Kidney (tissue), 14 donors: ENCODE data around the gene CCDC70. TPM values are rescaled to one million over a fixed set of nuclear protein-coding genes. Genes with fewer than 3 reads are reported as not detected.

ENCODE experiments used
- DNase-seq, 5 donors: peaks; one replicate each; pipeline ENCODE4 v3.0.0-alpha.2; 2013 to 2020
- FAIRE-seq: peaks from 2 replicates; lab custom pipeline; 2012; peaks lifted over from hg19 to GRCh38; lab: Jason Lieb, UNC
- H3K27ac ChIP-seq, 2 donors: one replicate each; pipeline ENCODE4 v1.7.0; 2013; ENCODE audit warnings: low read depth in 2 of 2, low read length in 2 of 2, inconsistent platforms in 1 of 2
- H3K27me3 ChIP-seq: one replicate; pipeline ENCODE4 v1.7.1; 2013; ENCODE audit warnings: low read length, inconsistent platforms; ENCODE audit not compliant: control insufficient read depth, insufficient read depth
- H3K36me3 ChIP-seq, 3 donors: one replicate each; pipeline versions ENCODE4 v1.7.0 to v1.7.1; 2013; ENCODE audit warnings: low read length in 3 of 3, control low read depth in 1 of 3, inconsistent platforms in 1 of 3; ENCODE audit not compliant: insufficient read depth in 3 of 3, control insufficient read depth in 2 of 3
- H3K4me1 ChIP-seq, 3 donors: one replicate each; pipeline versions ENCODE4 v1.7.0 to v1.7.1; 2013; ENCODE audit warnings: low read length in 3 of 3, inconsistent platforms in 1 of 3, low read depth in 1 of 3; ENCODE audit not compliant: control insufficient read depth in 2 of 3, insufficient read depth in 2 of 3
- H3K4me3 ChIP-seq, 3 donors: one replicate each; pipeline versions ENCODE4 v1.7.0 to v1.8.1; 2013; ENCODE audit warnings: low read length in 3 of 3, control low read depth in 1 of 3, inconsistent platforms in 1 of 3
- H3K9ac ChIP-seq, 3 donors: one replicate each; pipeline versions ENCODE4 v1.7.0 to v1.7.1; 2013; ENCODE audit warnings: low read length in 3 of 3, control low read depth in 1 of 3, inconsistent platforms in 1 of 3
- H3K9me3 ChIP-seq, 3 donors: one replicate each; pipeline versions ENCODE4 v1.7.0 to v1.7.1; 2013; ENCODE audit warnings: low read length in 3 of 3, control low read depth in 1 of 3, inconsistent platforms in 1 of 3; ENCODE audit not compliant: control insufficient read depth in 2 of 3, insufficient read depth in 1 of 3
- CTCF ChIP-seq: IDR thresholded peaks from 3 replicates; pipeline ENCODE4 v1.5.1; 2012; ENCODE audit warnings: mild to moderate bottlenecking, moderate library complexity, borderline replicate concordance; ENCODE audit not compliant: insufficient read depth; ENCODE audit errors: extremely low read depth
- intact Hi-C: fragments of 100-400 bp; cut with DNase I; formaldehyde crosslinking; loops from one replicate; pipeline ENCODE4 v1.11.1; 2022
- polyA plus RNA-seq: library from polyadenylated mRNA; stranded (reverse); fragments of 350-450 nt; fragmentation: Illumina TruSeq; extraction: RNeasy Lipid Tissue Mini Kit (QIAGEN cat#74804); gene quantifications from one replicate; pipeline ENCODE4 v1.2.3, GENCODE V29; 2014; ENCODE audit warnings: low read depth, low replicate concordance; ENCODE audit not compliant: insufficient read depth
- total RNA-seq: library from RNA; stranded (reverse); fragmentation: NEBNext Ultra II Directional; extraction: Animal tissue kit (Norgen Biotek cat#: 25700); gene quantifications from one replicate; pipeline ENCODE4 v1.2.1, GENCODE V29; 2021
- donor health status: control.
- donor health status: control.
- donor health status: control.
- donor health status: control.
- donor health status: control.
- donor health status: DM: yes; HTN: yes; CAD: no.
- donor health status: Normal renal cell carcinoma (clear cell type).

Gene CCDC70
- total and polyA plus RNA-seq, 2 donors from 2014 or later, result not detected

GRCh38 chr13:51828730-51829567 is 32.8 kb upstream of the CCDC70 start:
- H3K9ac ChIP-seq, result no peak overlapping the region
- no peak for TF ChIP-seq CTCF

GRCh38 chr13:51829568-51829899 is 32.2 kb upstream of the CCDC70 start:
- Histone ChIP-seq H3K9ac (no peak overlapping the region), H3K36me3 (no peaks in the 10 kb centered on the region), H3K9me3 (no peaks in the 10 kb centered on the region), H3K4me3 (no peak overlapping the region), H3K27ac (no peak overlapping the region), H3K27me3 (no peaks in the 10 kb centered on the region), H3K4me1 (peaks cover 0 to 2% (median 0%) of the 10 kb centered on the region in 3 donors)
- FAIRE-seq, result no peak
- no peak for DNase-seq
- intact Hi-C loops, result no loop called here
- TF ChIP-seq CTCF, result no peak

More at GRCh38 chr13:51828730-51829567, 32.8 kb upstream of the CCDC70 start:
- Histone ChIP-seq H3K9me3 (no peaks in the 10 kb centered on the region), H3K27me3 (no peaks in the 10 kb centered on the region), H3K27ac (no peak overlapping the region), H3K4me3 (no peak overlapping the region), H3K36me3 (no peaks in the 10 kb centered on the region), H3K4me1 (peaks cover 0 to 2% (median 0%) of the 10 kb centered on the region in 3 donors)
- intact Hi-C loops, result no loop called here
- DNase-seq (no peak), FAIRE-seq (no peak)

GRCh38 chr13:51831519-51831918 is 30.2 kb upstream of the CCDC70 start:
- intact Hi-C loops, result no loop called here
- Histone ChIP-seq H3K4me1 (peaks cover 0 to under 1% (median 0%) of the 10 kb centered on the region in 3 donors), H3K36me3 (no peaks in the 10 kb centered on the region), H3K27me3 (no peaks in the 10 kb centered on the region), H3K4me3 (no peak overlapping the region), H3K27ac (no peak overlapping the region), H3K9me3 (no peaks in the 10 kb centered on the region), H3K9ac (no peak overlapping the region)
- no peak for TF ChIP-seq CTCF
- DNase-seq, result no peak
- FAIRE-seq, result no peak
